Adrenal gland (tissue), 5 donors: ENCODE results near the gene CEP41.

Source experiments
- CTCF ChIP-seq, 6 experiments: fragments of 450-650 bp in 4 of 6; fragments of 200-600 bp in 2 of 6; sonication (generic) in 1 of 6; IDR thresholded peaks; 1 replicate in 5 of 6; 2 replicates in 1 of 6; pipeline versions ENCODE4 v1.5.1 to v1.8.0; 2016 to 2021; ENCODE audit warnings: antibody characterized with exemption in 6 of 6, mild to moderate bottlenecking in 2 of 6, moderate library complexity in 1 of 6
- POLR2A ChIP-seq, 2 donors: fragments of 450-650 bp; IDR thresholded peaks; one replicate each; pipeline ENCODE4 v1.6.1; 2017; ENCODE audit warnings: antibody characterized with exemption in 2 of 2, mild to moderate bottlenecking in 2 of 2, moderate library complexity in 1 of 2
- donor health status: DM: no; HTN: no; CAD: no.

- TF ChIP-seq POLR2A (IDR thresholded peaks at IDR 0.05) = no peak
- no peak for TF ChIP-seq CTCF (IDR thresholded peaks at IDR 0.05)
These were observed 23.0 kb upstream of the CEP41 start for GRCh38 chr7:130463553-130464434.
